Stromal cell of bone marrow (primary cell): ENCODE data around the gene PSMD4.
A peak's percentile ranks its signal among the peaks of the same experiment; 100 is the strongest.
"Not testable (repeated sequence)": the region's sequence is repeated elsewhere in the genome, so short reads cannot be mapped to it uniquely, and the experiment has no call there.

Experiments used
- DNase-seq: peaks from one replicate; pipeline ENCODE4 v3.0.0-alpha.2; 2012; ENCODE audit warnings: low read depth

The PSMD4 gene

GRCh38 chr1:151273924-151274466, 19.5 kb downstream of the PSMD4 start:
- DNase-seq, result no peak

DNA sequence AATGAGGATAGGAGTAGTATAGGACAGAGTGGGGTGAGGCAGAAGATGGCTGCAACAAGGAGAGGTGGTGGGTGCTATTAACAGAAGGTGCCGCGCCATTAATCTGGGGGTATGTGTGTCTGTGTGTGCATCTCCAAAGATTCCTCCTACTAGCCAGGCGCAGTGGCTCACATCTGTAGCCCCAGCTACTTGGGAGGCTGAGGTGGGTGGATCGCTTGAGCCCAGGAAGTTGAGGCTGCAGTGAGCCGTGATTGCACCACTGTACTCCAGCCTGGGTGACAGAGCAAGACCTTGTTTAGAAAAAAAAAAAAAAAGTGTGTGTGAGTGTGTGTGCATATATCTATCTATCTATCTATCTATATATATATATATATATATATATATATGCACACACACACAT, 20.8 kb downstream of the PSMD4 start:
- not testable (repeated sequence) for DNase-seq

- DNase-seq, result no peak
Observed at GRCh38 chr1:151277249-151277648, 22.7 kb downstream of the PSMD4 start.

GRCh38 chr1:151281225-151281968, 26.9 kb downstream of the PSMD4 start:
- peak; percentile 96 for DNase-seq

- peak; percentile 100 for DNase-seq
Observed at GRCh38 chr1:151281969-151282882, 27.7 kb downstream of the PSMD4 start, which contains the start of gene ZNF687. ZNF687 (plus strand) TSS chr1:151282299; CDS start chr1:151286292, 3,993 bp downstream.

GRCh38 chr1:151282883-151283725, 28.6 kb downstream of the PSMD4 start:
- no peak for DNase-seq

- no peak for DNase-seq
Observed at GRCh38 chr1:151284013-151284577, 29.6 kb downstream of the PSMD4 start.

DNA sequence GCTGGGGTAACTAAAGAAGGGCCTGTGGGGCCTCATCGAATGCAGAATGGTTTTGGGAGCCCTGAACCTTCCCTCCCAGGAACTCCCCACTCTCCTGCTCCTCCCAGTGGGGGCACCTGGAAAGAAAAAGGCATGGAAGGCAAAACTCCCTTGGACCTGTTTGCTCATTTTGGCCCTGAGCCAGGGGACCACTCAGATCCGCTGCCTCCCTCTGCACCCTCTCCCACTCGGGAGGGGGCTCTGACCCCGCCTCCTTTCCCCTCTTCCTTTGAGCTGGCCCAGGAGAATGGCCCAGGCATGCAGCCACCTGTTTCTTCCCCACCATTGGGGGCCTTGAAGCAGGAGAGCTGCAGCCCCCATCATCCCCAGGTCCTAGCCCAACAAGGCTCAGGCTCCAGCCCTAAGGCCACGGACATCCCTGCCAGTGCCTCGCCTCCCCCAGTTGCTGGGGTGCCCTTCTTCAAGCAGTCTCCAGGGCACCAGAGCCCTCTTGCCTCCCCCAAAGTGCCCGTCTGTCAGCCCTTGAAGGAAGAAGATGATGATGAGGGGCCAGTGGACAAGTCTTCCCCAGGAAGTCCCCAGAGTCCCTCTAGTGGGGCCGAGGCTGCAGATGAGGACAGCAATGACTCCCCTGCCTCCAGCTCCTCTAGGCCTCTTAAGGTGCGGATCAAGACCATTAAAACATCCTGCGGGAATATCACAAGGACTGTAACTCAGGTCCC, 32.2 kb downstream of the PSMD4 start:
- no peak for DNase-seq

- no peak for DNase-seq
Observed at GRCh38 chr1:151287341-151287699, 32.8 kb downstream of the PSMD4 start.

GRCh38 chr1:151287767-151288500, 33.4 kb downstream of the PSMD4 start:
- DNase-seq, result no peak

- DNase-seq, result no peak
Observed at GRCh38 chr1:151288502-151288901, 34.0 kb downstream of the PSMD4 start.

DNA sequence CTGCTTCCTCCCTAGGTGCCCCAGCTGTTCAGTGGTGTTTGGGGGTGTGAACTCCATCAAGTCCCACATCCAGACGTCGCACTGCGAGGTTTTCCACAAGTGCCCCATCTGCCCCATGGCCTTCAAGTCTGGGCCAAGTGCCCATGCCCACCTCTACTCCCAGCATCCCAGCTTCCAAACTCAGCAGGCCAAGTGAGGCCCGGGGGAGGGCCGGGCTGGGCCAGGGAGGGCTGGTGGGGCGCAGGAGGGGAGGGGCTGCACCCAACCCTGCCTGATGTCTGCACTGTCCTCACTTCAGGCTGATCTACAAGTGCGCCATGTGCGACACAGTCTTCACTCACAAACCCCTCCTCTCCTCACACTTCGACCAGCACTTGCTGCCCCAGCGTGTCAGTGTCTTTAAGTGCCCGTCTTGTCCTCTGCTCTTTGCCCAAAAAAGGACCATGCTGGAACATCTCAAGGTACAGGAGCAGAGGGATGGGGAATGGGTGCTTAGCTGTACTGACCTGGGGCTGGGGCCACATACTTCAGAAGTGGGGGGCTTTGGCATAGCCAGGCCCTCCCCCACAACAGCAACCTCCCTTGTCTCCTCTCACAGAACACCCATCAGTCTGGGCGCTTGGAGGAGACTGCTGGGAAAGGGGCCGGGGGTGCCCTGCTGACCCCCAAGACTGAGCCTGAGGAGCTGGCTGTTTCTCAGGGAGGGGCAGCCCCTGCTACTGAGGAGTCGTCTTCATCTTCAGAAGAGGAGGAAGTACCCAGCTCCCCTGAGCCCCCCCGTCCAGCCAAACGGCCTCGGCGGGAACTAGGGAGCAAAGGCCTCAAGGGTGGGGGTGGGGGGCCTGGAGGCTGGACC, 34.8 kb downstream of the PSMD4 start:
- DNase-seq, result no peak

DNA sequence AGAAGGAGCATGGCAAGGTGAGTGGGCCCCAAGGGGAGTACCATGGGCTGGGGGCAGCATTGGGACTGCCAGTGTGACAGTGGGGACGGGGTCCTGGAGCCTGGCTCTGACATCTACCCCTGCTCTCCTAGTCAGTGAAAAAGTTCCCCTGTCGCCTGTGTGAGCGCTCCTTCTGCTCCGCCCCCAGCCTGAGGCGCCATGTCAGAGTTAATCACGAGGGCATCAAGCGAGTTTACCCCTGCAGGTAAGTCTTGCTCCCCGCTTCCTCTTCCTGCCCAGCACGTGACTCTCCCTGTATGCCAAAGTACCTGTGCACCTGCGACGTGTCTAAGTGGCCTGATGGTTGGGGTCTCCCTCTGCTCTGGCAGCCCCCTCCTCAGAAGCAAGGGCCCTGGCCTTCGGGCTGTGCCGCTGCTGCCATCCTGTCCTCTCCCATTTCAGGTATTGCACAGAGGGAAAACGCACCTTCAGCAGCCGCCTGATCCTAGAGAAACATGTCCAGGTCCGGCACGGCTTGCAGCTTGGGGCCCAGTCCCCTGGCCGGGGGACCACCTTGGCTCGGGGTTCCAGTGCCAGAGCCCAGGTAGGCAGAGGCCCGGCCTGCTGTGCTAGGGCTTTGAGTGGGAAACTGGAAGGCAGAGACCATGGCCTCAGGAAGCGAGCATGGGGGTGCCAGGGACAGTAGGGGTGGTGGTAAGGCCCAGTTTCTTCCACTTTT, 35.6 kb downstream of the PSMD4 start:
- no peak for DNase-seq

- no peak for DNase-seq
Observed at GRCh38 chr1:151290709-151291303, 36.3 kb downstream of the PSMD4 start.

GRCh38 chr1:151292207-151293030, 37.9 kb downstream of the PSMD4 start:
- DNase-seq, result no peak

DNA sequence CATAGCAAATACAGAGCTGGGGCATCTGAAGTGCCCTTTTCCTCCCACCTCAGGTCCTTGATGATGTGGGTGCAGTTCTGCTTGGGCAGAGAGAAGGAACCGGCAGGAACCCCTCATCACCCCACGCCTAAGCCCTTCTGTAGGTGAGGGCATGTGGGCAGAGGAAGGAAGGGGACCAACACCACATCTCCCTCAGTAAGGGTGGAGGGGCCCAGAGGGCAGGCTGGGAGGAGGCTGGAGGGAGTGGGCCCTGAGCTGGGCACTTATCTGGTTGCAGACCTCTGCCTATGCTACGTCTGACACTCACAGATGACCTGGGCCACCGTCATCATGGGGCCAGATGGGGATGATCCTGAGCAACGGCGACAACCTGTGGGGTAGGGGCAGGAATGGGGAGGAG, 38.6 kb downstream of the PSMD4 start:
- no peak for DNase-seq

- DNase-seq, result no peak
Observed at GRCh38 chr1:151294742-151295462, 40.4 kb downstream of the PSMD4 start.
